Smooth muscle cell (in vitro differentiated cells): ENCODE data around the gene ZNF410. TPM values are rescaled to one million over a fixed set of nuclear protein-coding genes. Genes with fewer than 3 reads are reported as not detected.

ENCODE experiments used
- DNase-seq: peaks from one replicate; lab custom pipeline; 2025; ENCODE audit not compliant: unreplicated experiment; lab: John Stamatoyannopoulos, UW
- H2AFZ ChIP-seq: fragments of 200-600 bp; sonication (generic); 2 replicates; pipeline ENCODE4 v1.6.0; 2016; ENCODE audit warnings: antibody characterized with exemption, low read depth, mild to moderate bottlenecking
- H3F3A ChIP-seq: fragments of 200-600 bp; sonication (generic); 2 replicates; pipeline ENCODE4 v1.6.0; 2017; ENCODE audit warnings: antibody characterized with exemption, low read depth
- H3K27ac ChIP-seq: fragments of 200-600 bp; sonication (generic); 2 replicates; pipeline ENCODE4 v1.5.1; 2016; ENCODE audit warnings: low read depth, mild to moderate bottlenecking
- H3K27me3 ChIP-seq: fragments of 200-600 bp; sonication (generic); 2 replicates; pipeline ENCODE4 v1.6.1; 2016; ENCODE audit warnings: low read depth, mild to moderate bottlenecking
- H3K36me3 ChIP-seq: fragments of 200-600 bp; sonication (generic); 2 replicates; pipeline ENCODE4 v1.5.1; 2016; ENCODE audit warnings: low read depth
- H3K4me1 ChIP-seq: fragments of 200-600 bp; sonication (generic); 2 replicates; pipeline ENCODE4 v1.5.1; 2016; ENCODE audit warnings: low read depth
- H3K4me2 ChIP-seq: fragments of 200-600 bp; sonication (generic); 2 replicates; pipeline ENCODE4 v1.6.0; 2016; ENCODE audit warnings: mild to moderate bottlenecking
- H3K4me3 ChIP-seq: fragments of 200-600 bp; sonication (generic); 2 replicates; pipeline ENCODE4 v1.5.1; 2016; ENCODE audit warnings: mild to moderate bottlenecking
- H3K79me2 ChIP-seq: fragments of 200-600 bp; sonication (generic); 2 replicates; pipeline ENCODE4 v1.6.0; 2016; ENCODE audit warnings: low read depth, mild to moderate bottlenecking
- H3K9ac ChIP-seq: fragments of 200-600 bp; sonication (generic); 2 replicates; pipeline ENCODE4 v1.6.0; 2016; ENCODE audit warnings: low read depth
- H3K9me3 ChIP-seq: fragments of 200-600 bp; sonication (generic); replicated peaks from 2 replicates; pipeline ENCODE4 v1.5.1; 2016; ENCODE audit warnings: low read depth
- H4K20me1 ChIP-seq: fragments of 200-600 bp; sonication (generic); 2 replicates; pipeline ENCODE4 v1.6.0; 2016; ENCODE audit warnings: low read depth
- WGBS: methylation state at CpG from one replicate; pipeline ENCODE4 v1.1.7; 2016; ENCODE audit warnings: low lambda C conversion rate; 5-methylcytosine and 5-hydroxymethylcytosine counted together
- polyA plus RNA-seq: library from polyadenylated mRNA; unstranded; fragments of >200 nt; fragmentation: Nextera tagmentation; extraction: Ambion mirVana; gene quantifications from 2 replicates; pipeline ENCODE4 v1.2.1, GENCODE V29; 2016
- total RNA-seq: library from RNA; depleted of rRNA; stranded (reverse); fragments of >200 nt; gene quantifications from 2 replicates; pipeline ENCODE4 v1.2.3, GENCODE V29; 2014
- TF ChIP-seq, protein P1 (sequence below): fragments of 200-600 bp; sonication (generic); IDR thresholded peaks from 2 replicates; pipeline ENCODE4 v1.5.1; 2017; ENCODE audit warnings: borderline replicate concordance, mild to moderate bottlenecking, antibody characterized with exemption; ENCODE audit not compliant: insufficient read depth, poor library complexity, severe bottlenecking

Gene ZNF410
- total and polyA plus RNA-seq, 2 experiments from 2014 or later = 45.1 to 67.3 TPM

DNA sequence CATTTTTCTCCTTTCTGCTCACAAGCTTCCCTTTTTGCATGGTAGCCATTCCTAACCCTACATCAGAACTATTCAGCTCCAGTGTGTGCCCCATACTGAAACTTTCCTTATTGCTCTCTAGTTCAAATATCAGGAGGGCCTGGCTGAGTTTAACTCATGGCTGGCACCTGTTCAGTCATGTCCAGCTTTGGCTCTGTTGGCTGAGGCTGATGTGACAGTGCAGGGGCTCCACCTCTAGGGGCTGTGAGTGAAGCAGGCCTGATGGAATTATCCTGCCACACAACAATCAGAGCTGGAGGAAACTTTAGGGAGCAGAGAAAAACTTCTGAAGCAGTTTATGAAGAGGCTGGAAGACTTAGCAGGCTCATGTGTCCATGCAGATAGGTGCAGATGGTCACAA is 71.9 kb downstream of the ZNF410 start:
- H3K4me1 ChIP-seq = no peaks in the 10 kb centered on the region
- no peak overlapping the region for H2AFZ ChIP-seq
- no peak overlapping the region for H3K27ac ChIP-seq
- H3K4me2 ChIP-seq = no peak overlapping the region
- H3K79me2 ChIP-seq = no peaks in the 10 kb centered on the region
- TF ChIP-seq, protein P1, sequence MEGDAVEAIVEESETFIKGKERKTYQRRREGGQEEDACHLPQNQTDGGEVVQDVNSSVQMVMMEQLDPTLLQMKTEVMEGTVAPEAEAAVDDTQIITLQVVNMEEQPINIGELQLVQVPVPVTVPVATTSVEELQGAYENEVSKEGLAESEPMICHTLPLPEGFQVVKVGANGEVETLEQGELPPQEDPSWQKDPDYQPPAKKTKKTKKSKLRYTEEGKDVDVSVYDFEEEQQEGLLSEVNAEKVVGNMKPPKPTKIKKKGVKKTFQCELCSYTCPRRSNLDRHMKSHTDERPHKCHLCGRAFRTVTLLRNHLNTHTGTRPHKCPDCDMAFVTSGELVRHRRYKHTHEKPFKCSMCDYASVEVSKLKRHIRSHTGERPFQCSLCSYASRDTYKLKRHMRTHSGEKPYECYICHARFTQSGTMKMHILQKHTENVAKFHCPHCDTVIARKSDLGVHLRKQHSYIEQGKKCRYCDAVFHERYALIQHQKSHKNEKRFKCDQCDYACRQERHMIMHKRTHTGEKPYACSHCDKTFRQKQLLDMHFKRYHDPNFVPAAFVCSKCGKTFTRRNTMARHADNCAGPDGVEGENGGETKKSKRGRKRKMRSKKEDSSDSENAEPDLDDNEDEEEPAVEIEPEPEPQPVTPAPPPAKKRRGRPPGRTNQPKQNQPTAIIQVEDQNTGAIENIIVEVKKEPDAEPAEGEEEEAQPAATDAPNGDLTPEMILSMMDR = no peak
- no peak overlapping the region for H3K4me3 ChIP-seq
- no peaks in the 10 kb centered on the region for H4K20me1 ChIP-seq
- H3K9me3 ChIP-seq = no peaks in the 10 kb centered on the region
- peaks cover 27% of the 10 kb centered on the region for H3K36me3 ChIP-seq
- no peaks in the 10 kb centered on the region for H3F3A ChIP-seq
- no peak for DNase-seq
- no peaks in the 10 kb centered on the region for H3K27me3 ChIP-seq
- no peak overlapping the region for H3K9ac ChIP-seq

DNA sequence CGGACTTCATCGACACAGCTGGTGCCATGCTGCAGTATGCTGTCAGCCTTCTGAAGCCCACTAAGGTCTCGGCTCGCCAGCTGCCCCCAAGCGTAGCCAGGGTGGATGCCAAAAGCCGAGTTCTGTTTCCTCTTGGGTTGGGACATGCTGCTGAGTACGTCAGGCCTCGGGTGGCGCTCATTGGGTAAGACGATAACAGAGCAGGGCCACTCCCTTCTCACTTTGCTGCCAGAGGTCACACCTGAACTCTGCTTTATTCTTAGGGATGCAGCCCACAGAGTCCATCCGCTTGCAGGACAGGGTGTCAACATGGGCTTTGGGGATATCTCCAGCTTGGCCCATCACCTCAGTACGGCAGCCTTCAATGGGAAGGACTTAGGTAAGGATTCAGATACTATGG is 74.5 kb downstream of the ZNF410 start:
- Histone ChIP-seq H3K9ac (no peak overlapping the region), H3K27ac (no peak overlapping the region), H2AFZ (no peak overlapping the region), H3K36me3 (peaks cover 15% of the 10 kb centered on the region), H3K27me3 (no peaks in the 10 kb centered on the region), H3K4me2 (no peak overlapping the region), H3K4me3 (no peak overlapping the region), H3K9me3 (no peaks in the 10 kb centered on the region), H4K20me1 (no peaks in the 10 kb centered on the region), H3F3A (no peaks in the 10 kb centered on the region), H3K4me1 (no peaks in the 10 kb centered on the region), H3K79me2 (no peaks in the 10 kb centered on the region)
- WGBS = 94% methylated on average over 12 of the region's 12 CpGs
- DNase-seq = no peak
- TF ChIP-seq, protein P1 = no peak

DNA sequence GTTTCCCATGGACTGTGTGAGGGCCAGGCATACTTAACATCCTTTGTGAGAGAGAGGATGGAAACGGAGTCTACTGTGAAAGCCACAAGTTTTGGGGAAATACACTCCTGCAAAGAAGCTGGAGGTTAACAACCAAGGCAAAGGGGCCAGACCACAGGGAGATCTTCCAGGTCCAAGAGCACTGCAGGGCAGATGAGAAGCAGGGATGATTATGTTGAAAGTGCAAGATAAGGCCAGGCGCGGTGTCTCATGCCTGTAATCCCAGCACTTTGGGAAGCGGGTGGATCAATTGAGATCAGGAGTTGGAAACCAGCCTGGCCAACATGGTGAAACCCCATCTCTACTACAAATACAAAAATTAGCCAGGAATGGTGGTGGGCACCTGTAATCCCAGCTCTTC is 78.6 kb downstream of the ZNF410 start:
- no peak overlapping the region for H3K27ac ChIP-seq
- TF ChIP-seq, protein P1 = no peak

DNA sequence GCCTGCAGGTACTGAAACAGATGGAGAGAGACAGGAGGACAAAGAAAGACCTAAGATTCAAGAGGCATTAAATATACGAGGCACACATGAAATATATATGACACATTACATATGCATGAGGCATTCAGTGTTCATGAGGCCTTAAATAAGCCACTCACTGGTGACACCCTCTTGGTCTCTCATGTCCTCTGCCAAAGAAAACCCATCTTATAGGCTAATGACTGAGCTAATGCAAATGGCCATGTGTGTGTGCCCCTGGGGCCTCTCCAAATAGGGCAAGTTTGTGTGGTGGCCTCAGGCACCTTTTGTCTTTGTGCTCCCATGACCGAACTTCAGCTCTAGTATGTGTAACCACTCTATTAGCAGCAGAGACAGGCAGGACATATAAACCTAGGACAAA is 82.2 kb downstream of the ZNF410 start:
- no peak for DNase-seq
- Histone ChIP-seq H3K4me2 (no peak overlapping the region), H4K20me1 (no peaks in the 10 kb centered on the region), H3K9me3 (no peaks in the 10 kb centered on the region), H3K9ac (no peak overlapping the region), H3K27me3 (no peaks in the 10 kb centered on the region), H3F3A (no peaks in the 10 kb centered on the region), H3K79me2 (no peaks in the 10 kb centered on the region), H3K27ac (no peak overlapping the region), H3K36me3 (no peaks in the 10 kb centered on the region), H3K4me3 (no peak overlapping the region), H2AFZ (no peak overlapping the region), H3K4me1 (no peaks in the 10 kb centered on the region)
- TF ChIP-seq, protein P1 = no peak
- 86% methylated on average over 2 of the region's 2 CpGs for WGBS

More for the DNA sequence above, 78.6 kb downstream of the ZNF410 start:
- Histone ChIP-seq H3K9me3 (no peaks in the 10 kb centered on the region), H4K20me1 (no peaks in the 10 kb centered on the region), H3K4me1 (no peaks in the 10 kb centered on the region), H3K27me3 (no peaks in the 10 kb centered on the region), H3K4me3 (no peak overlapping the region), H3K79me2 (no peaks in the 10 kb centered on the region), H3F3A (no peaks in the 10 kb centered on the region), H3K36me3 (peaks cover 6% of the 10 kb centered on the region), H2AFZ (no peak overlapping the region), H3K4me2 (no peak overlapping the region), H3K9ac (no peak overlapping the region)
- no peak for DNase-seq
- whole genome bisulfite sequencing = 86% methylated on average over 4 of the region's 4 CpGs
